DMS153 (cell line): Measurements from ENCODE around the gene TRA2B.

Experiments
- DNase-seq: peaks from one replicate; lab custom pipeline; 2025; lab: John Stamatoyannopoulos, UW

The TRA2B gene

DNA sequence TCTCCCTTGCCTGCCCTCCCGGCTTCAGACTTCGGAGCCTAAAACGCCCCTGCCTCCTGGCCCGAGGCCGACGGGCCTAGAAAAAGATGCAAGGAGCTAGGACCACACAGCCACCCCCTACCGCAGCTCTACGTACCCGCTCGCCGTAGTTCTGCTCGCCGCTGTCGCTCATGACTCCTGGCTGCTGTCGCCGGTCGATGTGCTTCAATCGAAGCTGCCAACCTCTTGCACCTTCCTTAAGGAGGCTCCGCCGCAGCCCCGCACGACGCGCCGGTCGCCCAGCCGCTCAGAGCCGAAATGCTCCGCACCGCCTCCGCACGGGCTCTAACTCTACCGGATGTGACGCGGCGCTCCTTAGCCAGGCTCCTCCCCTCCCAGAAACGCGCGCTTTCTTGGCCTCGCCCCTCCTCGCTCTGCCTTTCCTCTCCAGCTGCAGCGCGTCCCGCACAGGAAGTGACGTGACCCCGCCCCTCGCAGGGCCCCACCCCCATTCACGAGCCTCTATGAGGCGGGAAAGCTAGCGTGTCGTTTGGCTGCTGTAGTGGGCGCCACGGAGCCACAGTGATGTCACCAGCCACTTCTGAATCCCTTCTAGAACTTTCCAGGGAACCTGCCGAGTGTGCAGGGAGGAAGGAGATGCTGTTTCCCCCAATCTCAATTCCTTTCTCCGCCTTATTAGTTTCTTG is at the start of gene TRA2B:
TSS of gene TRA2B (minus strand) at position 326 of the 686 bp plus-strand sequence. CDS start at position 172, 154 bp downstream.
- peak; percentile 97 for DNase-seq

DNA sequence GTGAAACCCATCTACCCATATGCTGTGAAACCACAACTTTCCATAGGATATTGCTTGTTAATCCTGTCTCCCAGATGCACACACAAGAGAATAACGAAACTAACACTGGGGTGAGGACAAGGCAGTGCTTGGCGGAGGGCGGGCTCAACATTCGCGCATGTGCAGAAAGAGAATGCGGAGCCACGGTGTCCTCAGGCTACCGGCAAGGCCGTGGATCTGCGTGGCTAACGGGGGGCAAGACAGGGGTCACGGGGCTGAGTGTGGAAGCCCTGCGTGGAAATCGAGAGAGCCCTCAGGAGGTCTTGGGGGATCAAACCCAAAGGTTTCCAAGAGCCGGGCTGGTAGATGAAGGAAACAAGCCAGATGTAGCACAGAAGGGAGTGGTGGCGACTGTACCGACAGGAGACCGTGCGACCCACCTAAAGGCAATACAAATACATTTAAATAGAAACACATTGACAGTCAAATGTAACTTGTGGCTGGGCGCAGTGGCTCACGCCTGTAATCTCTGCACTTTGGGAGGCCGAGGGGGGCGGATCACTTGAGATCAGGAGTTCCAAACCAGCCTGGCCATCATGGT is 48.5 kb upstream of the TRA2B start:
- DNase-seq: no peak

DNA sequence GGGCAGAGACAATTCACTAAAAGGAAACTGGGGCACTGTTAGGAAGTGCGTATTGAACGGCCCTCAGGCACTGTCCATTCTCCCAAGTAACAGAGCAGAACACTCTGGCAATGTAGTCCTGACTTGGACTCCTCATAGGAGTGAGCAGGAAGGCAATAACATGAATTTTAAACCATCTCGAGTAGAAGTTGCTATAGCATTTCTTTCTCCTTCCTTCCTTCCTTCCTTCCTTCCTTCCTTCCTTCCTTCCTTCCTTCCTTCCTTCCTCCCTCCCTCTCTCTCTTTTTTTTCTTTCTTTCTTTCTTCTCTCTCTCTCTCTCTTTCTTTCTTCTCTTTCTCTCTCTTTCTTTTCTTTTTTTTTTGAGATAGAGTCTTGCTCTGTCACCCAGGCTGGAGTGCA is 46.4 kb upstream of the TRA2B start:
- DNase-seq: no peak

DNA sequence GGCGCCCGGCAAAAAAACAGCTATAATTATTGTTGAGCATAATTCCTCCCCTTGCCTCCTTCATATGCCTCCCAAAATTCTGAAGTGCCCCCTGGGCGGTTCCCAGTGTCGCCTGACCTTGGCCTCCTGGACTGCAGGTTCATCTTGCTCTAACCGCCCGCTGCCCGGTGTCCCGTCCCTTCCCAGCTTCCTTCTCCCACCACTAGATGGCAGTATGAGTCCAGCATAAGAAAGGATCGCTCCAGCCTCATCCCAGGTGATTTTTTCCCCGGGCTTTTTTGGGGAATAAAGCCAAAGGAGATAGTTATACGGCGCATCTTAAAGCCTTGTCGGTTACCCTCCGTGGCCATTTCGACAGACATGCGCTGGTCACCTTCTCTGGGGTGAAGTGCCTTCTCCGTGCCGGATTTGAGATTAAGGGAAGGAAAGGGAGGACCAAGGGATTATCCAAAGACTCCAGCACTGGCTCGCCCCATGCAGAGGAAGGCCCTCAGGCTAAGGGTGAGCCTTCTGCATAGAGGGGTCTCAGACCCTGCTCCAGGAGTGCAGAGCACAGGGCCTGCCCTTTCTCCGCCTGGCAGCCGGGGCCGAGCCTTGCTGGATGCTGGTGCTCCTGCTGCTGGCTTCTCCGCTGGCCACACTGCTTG is 45.8 kb upstream of the TRA2B start:
- DNase-seq: peak; percentile 39

DNA sequence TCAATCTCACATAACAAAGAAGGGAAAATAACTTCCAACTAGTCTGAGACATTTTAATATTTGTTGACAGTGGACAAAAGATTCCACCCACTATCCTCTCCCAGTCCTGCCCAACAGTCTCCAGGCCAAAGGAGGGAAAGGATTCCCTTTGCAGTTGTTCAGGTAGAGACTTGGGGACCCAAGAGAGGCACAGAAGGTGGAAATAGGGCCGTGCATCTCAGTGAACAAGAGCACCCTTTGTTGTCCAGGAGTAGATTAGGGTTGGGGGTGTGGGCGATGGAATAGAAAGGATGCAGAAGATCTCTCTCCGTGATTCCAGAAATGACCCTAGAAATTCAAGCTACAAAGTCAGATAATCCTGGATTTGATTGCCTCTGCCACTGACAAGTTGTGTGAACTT is 44.8 kb upstream of the TRA2B start:
- no peak for DNase-seq

DNA sequence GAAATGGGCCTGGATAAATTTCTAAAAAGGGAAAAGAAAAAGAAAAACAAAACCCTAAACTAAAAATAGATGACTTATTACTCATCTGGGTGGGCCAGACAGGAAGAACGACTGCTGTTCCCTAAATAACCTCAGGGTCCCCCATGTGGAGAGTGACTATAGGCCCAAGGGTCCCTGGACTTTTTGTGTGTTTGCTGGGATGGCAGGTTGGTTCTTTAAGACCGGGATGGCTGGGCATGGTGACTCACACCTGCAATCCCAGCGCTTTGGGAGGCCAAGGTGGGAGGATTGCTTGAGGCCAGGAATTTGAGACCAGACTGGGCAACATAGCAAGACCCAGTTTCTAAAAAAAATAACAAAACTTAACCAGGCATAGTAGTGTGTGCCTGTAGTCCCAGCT is 43.8 kb upstream of the TRA2B start:
- DNase-seq: no peak

DNA sequence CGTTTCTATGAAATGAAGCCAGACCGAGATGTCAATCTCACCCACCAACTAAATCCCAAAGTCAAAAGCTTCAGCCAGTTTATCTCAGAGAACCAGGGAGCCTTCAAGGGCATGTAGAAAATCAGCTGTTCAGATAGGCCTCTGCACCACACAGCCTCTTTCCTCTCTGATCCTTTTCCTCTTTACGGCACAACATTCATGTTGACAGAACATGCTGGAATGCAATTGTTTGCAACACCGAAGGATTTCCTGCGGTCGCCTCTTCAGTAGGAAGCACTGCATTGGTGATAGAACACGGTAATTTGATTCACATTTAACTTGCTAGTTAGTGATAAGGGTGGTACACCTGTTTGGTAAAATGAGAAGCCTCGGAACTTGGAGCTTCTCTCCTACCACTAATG is 41.9 kb upstream of the TRA2B start:
- DNase-seq: no peak

DNA sequence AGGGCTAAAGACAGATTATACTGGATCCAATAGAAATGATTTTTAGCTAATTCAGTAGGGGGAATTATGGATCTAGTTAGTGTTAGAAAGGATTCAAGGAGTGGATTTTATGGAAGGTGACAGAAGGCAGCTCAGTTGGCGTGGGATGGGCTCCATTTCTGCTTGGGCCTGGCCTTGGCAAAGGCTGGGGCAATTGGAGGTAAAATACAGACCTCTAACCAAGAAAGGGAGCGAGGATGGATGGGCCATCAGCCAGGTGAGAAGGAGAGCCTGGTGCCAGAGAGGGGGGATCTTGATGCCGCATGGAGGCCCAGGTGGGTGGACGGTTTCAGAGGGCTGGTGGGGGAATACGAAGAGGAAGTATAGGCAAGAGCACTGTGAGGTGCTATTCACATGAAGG is 40.7 kb upstream of the TRA2B start:
- DNase-seq: no peak

DNA sequence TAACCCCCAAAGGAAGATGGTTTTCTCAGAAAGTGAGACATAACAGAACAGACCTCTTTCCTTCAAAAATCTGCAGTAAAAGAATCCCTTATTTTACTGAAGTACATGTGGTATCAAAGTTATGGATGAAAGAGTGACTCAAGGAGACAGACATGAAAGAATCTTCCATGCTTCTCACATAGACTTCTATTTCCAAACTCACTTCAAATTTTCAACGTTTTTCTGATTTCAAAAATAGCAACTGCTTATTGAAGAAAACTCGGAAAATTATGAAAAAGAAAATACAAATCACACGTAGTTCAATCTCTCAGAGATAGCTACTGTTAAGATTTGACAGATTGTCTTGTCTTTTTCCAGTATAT is 39.8 kb upstream of the TRA2B start:
- DNase-seq: no peak

DNA sequence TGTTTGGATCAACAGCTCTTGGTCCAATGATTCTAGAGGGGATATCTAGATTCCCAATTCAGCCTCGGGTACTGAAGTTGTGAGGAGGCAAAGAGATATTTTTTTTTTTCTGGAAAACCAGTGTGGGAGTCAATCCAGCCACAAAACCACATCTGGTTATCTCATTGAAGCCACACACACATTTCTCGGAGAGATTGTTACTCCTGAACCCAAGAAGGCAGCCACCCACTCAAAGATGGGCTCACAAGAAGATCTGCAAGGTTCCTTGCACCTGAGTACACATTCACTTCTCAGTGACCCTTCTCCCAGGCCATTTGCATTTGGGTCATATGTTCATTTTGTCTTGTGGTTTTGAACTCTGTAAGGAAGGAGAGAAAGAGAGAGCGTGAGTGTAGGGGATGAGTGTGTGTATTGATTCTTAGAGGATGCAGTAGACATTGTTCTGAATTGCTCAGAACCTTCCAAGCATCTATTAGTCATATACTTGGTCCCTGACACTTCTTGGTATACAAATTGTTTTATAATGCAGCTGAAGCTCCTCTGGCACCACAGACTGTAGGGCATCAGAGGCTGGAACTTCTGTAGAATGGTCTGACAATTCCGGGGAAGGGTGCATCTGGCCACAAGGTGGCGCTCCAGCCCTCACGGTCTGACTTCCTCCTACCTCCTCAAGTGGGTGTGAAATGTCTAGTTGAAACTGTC is 39.3 kb upstream of the TRA2B start:
- DNase-seq: no peak

DNA sequence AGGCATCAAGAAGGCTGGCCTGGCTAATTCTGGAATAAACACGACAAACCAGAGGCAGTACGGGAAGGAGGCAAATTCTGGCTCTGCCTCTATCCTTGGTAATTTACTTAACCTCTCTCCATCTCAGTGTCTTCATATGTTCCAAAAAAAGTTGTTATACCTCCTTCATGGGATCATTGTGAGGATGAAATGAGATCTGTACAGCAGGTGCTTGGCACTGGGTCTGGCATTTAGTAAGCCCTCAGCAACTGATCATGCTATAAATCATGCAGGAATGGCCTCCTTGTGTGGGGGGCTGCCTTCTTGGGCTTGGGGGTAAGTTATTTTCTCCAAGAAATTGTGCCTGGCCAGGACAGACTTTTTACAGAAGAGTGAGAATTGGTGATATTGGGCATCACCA is 38.3 kb upstream of the TRA2B start:
- no peak for DNase-seq

DNA sequence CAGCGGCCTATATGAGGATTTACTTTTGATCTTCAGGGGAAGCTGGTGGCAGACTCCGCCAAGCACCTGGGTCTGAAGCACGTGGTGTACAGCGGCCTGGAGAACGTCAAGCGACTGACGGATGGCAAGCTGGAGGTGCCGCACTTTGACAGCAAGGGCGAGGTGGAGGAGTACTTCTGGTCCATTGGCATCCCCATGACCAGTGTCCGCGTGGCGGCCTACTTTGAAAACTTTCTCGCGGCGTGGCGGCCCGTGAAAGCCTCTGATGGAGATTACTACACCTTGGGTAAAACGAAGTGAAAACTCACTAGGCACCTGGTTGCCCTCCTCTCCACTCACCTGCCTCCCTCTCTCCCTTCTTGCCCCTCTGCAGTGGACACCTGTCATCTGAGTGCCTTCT is 33.8 kb upstream of the TRA2B start:
- DNase-seq: no peak

DNA sequence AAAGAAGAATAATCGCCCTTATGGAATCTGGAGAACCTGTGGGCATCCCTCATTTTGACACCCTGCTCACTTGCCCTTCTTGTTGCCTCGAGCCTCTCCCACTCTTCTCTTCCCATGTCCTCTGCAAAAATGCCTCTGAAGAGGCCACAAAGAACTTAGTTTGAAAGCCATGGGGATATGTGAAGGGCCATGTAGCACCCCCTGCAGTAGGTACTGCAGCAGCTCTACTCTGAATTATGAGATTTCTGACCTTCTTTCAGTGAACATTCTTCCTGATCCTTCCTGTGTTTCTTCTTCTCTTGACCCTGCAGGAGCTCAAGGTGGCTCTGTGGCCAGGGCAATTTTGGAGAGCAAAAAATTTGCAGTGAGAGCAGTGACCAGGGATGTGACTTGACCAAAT is 30.4 kb upstream of the TRA2B start:
- DNase-seq: no peak

DNA sequence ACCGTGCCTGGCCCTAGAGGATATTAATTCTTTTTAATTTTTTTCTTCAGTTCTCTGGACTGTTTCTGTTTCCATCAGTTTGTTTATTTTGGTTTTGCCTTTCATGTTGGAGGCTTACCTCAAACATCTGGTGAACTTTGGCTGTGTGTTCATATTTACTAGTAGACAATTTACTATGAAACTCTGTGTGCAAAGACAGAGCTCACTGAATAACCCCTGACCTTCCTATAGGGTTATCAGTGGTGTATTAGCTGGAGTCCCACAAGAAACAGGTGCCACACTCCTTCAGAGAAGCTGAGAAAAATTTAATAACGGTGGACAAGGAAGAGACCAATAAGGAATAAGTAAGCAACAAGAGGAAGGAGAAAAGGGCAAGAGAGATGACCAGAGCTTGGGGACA is 28.8 kb upstream of the TRA2B start:
- no peak for DNase-seq

DNA sequence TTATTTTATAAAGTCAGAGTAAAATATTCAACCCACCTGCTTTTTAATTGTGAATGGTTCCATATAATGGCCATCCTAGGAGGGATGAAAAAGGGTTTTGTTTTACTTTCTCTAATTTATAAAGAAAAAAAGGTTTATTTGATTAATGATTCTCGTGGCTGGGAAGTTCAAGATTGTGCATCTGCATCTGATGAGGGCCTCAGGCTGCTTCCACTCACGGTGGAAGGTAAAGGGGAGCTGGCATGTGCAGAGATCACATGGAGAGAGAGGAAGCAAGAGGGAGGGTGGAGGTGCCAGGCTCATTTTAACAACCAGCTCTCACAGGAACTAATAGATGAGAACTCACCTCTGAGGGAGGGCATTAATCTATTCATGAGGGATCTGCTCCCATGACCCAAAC is 27.7 kb upstream of the TRA2B start:
- no peak for DNase-seq

DNA sequence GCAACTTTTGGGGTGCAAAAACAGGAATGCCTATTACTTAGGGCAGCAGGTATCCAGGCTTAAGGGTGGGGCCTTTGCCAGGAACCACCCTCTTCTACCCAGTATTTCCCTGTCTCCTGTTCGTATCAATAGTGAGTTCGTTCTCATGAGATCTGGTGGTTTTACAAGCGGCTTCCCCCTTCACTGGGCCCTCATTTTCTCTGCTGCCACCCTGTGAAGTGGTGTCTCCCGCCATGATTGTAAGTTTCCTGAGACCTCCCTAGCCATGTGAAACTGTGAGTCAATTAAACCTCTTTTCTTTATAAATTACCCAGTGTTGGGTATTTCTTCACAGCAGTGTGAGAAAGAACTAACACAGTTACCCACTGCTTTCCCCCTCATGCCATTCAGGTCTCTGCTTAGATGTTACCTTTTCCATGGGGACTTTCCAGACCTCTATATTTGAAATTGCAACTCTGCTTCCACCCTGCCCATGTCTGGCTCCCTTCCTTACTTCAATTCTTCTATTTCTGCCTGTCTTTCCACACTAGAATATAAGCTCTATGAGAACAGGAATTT is 23.9 kb upstream of the TRA2B start:
- no peak for DNase-seq

DNA sequence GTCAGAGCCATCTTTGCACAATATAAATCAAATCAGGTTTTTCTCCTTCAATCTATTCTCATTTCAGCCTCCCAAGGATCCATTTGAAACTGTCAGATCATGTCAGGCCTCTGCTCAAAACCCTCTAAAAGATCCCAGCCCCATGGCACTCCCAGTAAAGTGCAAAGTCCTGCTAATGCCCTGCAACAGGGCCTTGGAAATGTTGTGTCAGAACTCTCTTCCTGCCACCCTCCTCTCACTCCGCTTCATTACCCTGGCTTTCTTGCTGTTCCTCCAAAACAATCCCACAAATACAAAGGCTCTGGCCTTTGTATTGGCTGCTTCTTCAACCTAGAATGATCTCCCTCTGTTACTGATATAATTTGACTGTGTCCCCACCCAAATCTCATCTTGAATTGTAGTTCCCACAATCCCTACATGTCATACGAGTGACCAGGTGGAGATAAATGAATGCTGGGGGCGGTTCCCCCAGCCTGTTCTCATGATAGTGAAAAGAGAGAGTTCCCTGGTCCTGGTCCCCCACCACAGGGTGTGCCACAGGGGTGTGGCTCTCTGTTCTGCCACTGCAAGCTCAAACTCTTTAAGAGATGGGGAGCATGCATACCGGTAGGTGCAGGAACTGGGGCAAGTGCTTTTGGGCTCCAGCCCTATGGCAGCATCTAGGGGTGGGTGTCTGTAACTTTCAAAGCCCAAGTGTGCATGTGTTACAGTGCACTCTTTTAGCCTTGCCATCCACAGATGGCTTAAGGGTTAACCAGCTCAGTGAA is 22.9 kb upstream of the TRA2B start:
- DNase-seq: no peak

DNA sequence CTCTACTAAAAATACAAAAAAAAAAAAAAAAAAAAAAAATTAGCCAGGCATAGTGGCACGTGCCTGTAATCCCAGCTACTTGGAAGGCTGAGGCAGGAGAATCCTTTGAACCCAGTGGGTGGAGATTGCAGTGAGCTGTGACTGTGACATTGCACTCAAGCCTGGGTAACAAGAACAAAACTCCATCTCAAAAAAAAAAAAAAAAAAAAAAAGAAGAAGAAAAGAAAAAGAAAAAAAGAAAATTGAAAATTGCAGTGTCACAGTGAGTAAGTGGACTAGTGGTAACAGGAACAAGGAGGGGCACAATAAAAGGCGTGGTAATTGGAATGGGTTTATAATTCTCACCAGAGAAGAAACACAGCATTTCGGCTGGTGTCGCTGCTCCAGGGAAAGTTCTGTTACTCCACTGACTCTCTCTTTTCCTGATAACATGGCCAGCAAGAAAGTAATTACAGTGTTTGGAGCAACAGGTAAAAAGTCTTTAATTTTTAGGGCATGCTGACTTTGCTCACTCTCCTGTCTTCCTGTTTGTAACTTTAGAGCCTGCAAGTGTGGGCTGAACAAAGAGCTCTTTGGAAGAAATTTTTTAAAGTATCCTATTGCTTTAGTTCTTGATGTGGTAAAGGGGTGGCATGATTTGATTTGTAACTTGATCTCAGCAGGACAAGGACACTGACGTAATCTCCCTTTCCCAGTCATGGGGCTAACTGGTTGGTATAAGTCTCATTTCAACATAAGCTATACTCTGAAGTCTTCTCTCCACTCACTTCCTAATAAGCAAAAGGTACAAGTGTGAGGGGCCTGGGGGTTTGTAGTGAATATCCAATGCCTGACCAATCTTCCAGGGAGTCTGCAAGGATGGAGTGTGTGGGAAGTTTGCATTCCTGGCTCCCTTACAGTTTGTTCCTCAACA is 22.1 kb upstream of the TRA2B start:
- DNase-seq: peak; percentile 12

DNA sequence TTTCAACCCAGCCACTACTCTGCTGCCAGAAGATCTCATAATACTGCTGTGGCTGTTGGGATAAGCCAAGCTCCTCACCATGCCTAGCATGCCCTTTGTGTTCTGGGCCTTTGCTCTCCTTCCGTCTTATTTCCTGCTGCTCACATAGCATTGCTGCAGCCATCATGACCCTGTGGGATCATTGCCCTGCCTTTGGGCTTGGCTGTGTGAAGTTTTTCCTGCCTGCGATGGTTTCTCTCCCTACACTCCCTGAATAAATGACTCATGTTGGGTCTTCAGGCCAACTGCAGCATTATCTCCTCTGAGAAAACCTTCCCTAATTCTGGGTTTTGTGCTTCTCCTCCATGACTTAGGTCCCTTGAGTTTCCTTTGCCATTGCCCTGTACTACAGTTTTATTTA is 20.8 kb upstream of the TRA2B start:
- DNase-seq: no peak

DNA sequence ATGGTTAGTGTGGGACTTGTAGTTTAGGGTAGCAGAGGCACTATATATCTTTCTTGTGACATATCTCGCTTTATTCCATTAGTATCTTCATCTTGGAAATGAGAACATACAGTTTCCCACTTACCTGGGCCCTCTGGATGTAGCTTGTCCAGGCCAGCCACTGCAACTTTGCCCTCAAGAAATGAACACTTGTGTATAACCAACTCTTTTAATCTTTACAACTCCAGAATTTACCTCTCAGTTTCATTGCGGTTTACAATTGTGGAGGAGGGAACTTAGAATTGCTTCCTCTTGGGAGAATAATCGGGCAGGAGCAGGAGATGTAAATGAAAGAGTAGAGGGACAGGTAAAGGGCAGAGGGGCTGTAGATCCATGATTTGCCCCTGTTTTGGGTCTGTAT is 18.4 kb upstream of the TRA2B start:
- DNase-seq: no peak

DNA sequence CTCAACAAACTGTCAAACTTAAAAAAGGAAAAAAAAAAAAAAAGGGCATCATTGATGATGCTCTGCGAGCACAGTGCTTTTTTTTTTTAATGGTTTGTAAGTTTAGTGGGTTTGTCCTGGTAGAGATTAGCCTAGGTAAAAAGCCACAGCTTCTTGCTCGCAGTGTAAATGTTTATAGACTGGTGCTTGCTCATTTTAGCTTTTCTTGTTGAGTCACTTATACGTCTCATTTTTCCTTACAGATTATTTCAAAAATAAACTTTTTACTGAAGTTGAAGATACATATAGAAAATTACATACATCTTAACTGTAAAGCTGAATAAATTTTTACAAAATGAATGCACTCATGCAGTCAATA is 16.5 kb upstream of the TRA2B start:
- DNase-seq: no peak
